K562 (cell line): ENCODE results near the gene HIVEP1. TPM values are rescaled to one million over a fixed set of nuclear protein-coding genes. Genes with fewer than 3 reads are reported as not detected.

Experiments
- BACH1 ChIP-seq: fragments of 200-800 bp; sonication (Bioruptor generic); IDR thresholded peaks from 2 replicates; pipeline ENCODE4 v1.6.1; 2016; ENCODE audit warnings: missing genetic modification characterization, missing compliant biosample characterization
- CBX3 ChIP-seq, 2 experiments: IDR thresholded peaks; 1 replicate in 1 of 2; 2 replicates in 1 of 2; pipeline ENCODE4 v1.6.1; 2012; ENCODE audit warnings: inconsistent platforms in 2 of 2, low read length in 2 of 2, borderline replicate concordance in 1 of 2, control low read depth in 1 of 2
- KHSRP ChIP-seq: fragments of 450-650 bp; IDR thresholded peaks from 2 replicates; pipeline ENCODE4 v1.6.1; 2017
- SIN3A ChIP-seq, 2 experiments: fragments of 150-350 bp in 1 of 2; IDR thresholded peaks; 2 replicates each; pipeline ENCODE4 v1.6.1; 2011 to 2016; ENCODE audit warnings: borderline replicate concordance in 2 of 2, low read depth in 2 of 2, low read length in 2 of 2, mild to moderate bottlenecking in 2 of 2, moderate library complexity in 2 of 2; ENCODE audit not compliant: control insufficient read depth in 1 of 2
- ZNF253 ChIP-seq: fragments of 250-450 bp; sonication (Bioruptor Pico); conservative IDR thresholded peaks from 2 replicates; pipeline ENCODE4 v1.6.1; 2021; ENCODE audit warnings: mild to moderate bottlenecking
- polyA plus RNA-seq, 8 experiments: library from polyadenylated mRNA; depleted of rRNA in 4 of 8; stranded (reverse) in 5 of 8; unstranded in 3 of 8; fragments of >200 nt; fragmentation: Nextera tagmentation in 2 of 8; fragmentation: Illumina TruSeq in 1 of 8; extraction: Ambion mirVana in 2 of 8; extraction: Trizol in 1 of 8; gene quantifications; 2 replicates each; pipeline versions ENCODE4 v1.2.1 to v1.2.3, GENCODE V29; 2011 to 2014; ENCODE audit warnings: inconsistent platforms in 1 of 8, missing spikeins in 1 of 8
- total RNA-seq, 7 experiments: library from RNA; depleted of rRNA in 6 of 7; stranded (reverse); fragments of >200 nt in 6 of 7; fragmentation: Illumina TruSeq in 2 of 7; extraction: Trizol in 2 of 7; gene quantifications; 2 replicates each; pipeline versions ENCODE4 v1.2.1 to v1.2.3, GENCODE V29; 2011 to 2021; ENCODE audit warnings: low replicate concordance in 1 of 7
- TF ChIP-seq, protein P1 (sequence below): fragments of 250-450 bp; sonication (Bioruptor Pico); IDR thresholded peaks from 2 replicates; pipeline ENCODE4 v1.5.0; 2020; ENCODE audit warnings: mild to moderate bottlenecking
- TF ChIP-seq, protein P2 (sequence below): fragments of 200-800 bp; sonication (Bioruptor generic); IDR thresholded peaks from 2 replicates; pipeline ENCODE4 v1.6.1; 2017; ENCODE audit warnings: missing genetic modification characterization, missing compliant biosample characterization
- TF ChIP-seq, protein P3 (sequence below), 2 experiments: fragments of 150-350 bp in 1 of 2; IDR thresholded peaks; 2 replicates each; pipeline ENCODE4 v1.6.1; 2012 to 2016; ENCODE audit warnings: low read depth in 2 of 2, low read length in 2 of 2, mild to moderate bottlenecking in 1 of 2, moderate library complexity in 1 of 2
- TF ChIP-seq, protein P4 (sequence below), 2 experiments: fragments of 450-650 bp; formaldehyde crosslinking in 1 of 2; IDR thresholded peaks; 2 replicates each; pipeline versions ENCODE4 v1.4.0 to v1.6.1; 2014 to 2020; ENCODE audit warnings: mild to moderate bottlenecking in 2 of 2, borderline replicate concordance in 1 of 2, low read depth in 1 of 2
- TF ChIP-seq, protein P5 (sequence below): sonication (generic); formaldehyde crosslinking; IDR thresholded peaks from 2 replicates; pipeline ENCODE4 v1.8.1; 2022; ENCODE audit warnings: missing genetic modification reagents

HIVEP1 gene
- total and polyA plus RNA-seq, 9 of the 15 experiments (the other 6 are each of a cell fraction or from before 2014, with no cell fraction given) = 6.0 to 33.3 (median 21.7) TPM

DNA sequence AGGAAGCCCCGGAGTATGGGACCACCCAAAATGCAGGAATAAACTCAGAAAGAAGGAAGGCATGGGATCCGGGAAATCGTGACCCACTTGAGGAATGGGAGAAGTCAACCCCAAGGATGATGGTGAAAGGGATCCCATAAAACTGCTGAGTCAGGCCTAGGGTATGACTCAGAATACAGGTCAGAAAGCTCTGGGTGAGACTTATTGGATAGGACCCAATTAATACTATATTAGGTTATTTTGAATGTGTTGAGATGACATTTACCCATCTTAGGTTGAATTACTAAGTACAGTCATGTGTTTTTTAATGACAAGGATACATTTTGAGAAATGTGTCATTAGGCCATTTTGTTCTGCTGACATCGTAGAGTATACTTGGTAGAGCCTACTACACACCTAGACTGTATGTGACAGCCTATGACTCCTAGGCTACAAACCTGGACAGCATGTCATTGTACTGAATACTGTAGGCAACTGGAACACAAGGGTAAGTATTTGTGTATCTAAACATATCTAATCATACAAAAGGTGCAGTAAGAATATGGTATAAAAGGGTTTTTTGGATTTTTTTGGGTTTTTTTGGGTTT, 17.1 kb upstream of the HIVEP1 start (continued):
- TF ChIP-seq CBX3 (IDR thresholded peaks at IDR 0.05; ENCODE audit: borderline replicate concordance in 1 of 2, low read length in 2 of 2) (0 out of 3 replicates have a peak, but pooled peaks of 1 of the 2 experiments have one; percentile 30), KHSRP (no peak), SIN3A (IDR thresholded peaks at IDR 0.05; ENCODE audit: borderline replicate concordance in 2 of 2, control insufficient read depth in 1 of 2, low read depth in 2 of 2, low read length in 2 of 2) (no peak), BACH1 (tag) (peak; percentile 78; the same call in 1 of the 2 replicates), ZNF253 (CRISPR knock-in tag) (no peak)
- TF ChIP-seq, protein P1, sequence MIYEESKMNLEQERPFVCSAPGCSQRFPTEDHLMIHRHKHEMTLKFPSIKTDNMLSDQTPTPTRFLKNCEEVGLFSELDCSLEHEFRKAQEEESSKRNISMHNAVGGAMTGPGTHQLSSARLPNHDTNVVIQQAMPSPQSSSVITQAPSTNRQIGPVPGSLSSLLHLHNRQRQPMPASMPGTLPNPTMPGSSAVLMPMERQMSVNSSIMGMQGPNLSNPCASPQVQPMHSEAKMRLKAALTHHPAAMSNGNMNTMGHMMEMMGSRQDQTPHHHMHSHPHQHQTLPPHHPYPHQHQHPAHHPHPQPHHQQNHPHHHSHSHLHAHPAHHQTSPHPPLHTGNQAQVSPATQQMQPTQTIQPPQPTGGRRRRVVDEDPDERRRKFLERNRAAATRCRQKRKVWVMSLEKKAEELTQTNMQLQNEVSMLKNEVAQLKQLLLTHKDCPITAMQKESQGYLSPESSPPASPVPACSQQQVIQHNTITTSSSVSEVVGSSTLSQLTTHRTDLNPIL (CRISPR knock-in tag) = no peak
- TF ChIP-seq, protein P2, sequence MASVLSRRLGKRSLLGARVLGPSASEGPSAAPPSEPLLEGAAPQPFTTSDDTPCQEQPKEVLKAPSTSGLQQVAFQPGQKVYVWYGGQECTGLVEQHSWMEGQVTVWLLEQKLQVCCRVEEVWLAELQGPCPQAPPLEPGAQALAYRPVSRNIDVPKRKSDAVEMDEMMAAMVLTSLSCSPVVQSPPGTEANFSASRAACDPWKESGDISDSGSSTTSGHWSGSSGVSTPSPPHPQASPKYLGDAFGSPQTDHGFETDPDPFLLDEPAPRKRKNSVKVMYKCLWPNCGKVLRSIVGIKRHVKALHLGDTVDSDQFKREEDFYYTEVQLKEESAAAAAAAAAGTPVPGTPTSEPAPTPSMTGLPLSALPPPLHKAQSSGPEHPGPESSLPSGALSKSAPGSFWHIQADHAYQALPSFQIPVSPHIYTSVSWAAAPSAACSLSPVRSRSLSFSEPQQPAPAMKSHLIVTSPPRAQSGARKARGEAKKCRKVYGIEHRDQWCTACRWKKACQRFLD (CRISPR knock-in tag) = no peak
- TF ChIP-seq, protein P3, sequence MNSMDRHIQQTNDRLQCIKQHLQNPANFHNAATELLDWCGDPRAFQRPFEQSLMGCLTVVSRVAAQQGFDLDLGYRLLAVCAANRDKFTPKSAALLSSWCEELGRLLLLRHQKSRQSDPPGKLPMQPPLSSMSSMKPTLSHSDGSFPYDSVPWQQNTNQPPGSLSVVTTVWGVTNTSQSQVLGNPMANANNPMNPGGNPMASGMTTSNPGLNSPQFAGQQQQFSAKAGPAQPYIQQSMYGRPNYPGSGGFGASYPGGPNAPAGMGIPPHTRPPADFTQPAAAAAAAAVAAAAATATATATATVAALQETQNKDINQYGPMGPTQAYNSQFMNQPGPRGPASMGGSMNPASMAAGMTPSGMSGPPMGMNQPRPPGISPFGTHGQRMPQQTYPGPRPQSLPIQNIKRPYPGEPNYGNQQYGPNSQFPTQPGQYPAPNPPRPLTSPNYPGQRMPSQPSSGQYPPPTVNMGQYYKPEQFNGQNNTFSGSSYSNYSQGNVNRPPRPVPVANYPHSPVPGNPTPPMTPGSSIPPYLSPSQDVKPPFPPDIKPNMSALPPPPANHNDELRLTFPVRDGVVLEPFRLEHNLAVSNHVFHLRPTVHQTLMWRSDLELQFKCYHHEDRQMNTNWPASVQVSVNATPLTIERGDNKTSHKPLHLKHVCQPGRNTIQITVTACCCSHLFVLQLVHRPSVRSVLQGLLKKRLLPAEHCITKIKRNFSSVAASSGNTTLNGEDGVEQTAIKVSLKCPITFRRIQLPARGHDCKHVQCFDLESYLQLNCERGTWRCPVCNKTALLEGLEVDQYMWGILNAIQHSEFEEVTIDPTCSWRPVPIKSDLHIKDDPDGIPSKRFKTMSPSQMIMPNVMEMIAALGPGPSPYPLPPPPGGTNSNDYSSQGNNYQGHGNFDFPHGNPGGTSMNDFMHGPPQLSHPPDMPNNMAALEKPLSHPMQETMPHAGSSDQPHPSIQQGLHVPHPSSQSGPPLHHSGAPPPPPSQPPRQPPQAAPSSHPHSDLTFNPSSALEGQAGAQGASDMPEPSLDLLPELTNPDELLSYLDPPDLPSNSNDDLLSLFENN (IDR thresholded peaks at IDR 0.05; ENCODE audit: low read depth in 2 of 2, low read length in 2 of 2) = no peak
- TF ChIP-seq, protein P4, sequence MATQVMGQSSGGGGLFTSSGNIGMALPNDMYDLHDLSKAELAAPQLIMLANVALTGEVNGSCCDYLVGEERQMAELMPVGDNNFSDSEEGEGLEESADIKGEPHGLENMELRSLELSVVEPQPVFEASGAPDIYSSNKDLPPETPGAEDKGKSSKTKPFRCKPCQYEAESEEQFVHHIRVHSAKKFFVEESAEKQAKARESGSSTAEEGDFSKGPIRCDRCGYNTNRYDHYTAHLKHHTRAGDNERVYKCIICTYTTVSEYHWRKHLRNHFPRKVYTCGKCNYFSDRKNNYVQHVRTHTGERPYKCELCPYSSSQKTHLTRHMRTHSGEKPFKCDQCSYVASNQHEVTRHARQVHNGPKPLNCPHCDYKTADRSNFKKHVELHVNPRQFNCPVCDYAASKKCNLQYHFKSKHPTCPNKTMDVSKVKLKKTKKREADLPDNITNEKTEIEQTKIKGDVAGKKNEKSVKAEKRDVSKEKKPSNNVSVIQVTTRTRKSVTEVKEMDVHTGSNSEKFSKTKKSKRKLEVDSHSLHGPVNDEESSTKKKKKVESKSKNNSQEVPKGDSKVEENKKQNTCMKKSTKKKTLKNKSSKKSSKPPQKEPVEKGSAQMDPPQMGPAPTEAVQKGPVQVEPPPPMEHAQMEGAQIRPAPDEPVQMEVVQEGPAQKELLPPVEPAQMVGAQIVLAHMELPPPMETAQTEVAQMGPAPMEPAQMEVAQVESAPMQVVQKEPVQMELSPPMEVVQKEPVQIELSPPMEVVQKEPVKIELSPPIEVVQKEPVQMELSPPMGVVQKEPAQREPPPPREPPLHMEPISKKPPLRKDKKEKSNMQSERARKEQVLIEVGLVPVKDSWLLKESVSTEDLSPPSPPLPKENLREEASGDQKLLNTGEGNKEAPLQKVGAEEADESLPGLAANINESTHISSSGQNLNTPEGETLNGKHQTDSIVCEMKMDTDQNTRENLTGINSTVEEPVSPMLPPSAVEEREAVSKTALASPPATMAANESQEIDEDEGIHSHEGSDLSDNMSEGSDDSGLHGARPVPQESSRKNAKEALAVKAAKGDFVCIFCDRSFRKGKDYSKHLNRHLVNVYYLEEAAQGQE (IDR thresholded peaks at IDR 0.05; ENCODE audit: borderline replicate concordance) = no peak
- TF ChIP-seq, protein P4 (CRISPR knock-in tag; IDR thresholded peaks at IDR 0.05; ENCODE audit: low read depth) = no peak
- TF ChIP-seq, protein P5, sequence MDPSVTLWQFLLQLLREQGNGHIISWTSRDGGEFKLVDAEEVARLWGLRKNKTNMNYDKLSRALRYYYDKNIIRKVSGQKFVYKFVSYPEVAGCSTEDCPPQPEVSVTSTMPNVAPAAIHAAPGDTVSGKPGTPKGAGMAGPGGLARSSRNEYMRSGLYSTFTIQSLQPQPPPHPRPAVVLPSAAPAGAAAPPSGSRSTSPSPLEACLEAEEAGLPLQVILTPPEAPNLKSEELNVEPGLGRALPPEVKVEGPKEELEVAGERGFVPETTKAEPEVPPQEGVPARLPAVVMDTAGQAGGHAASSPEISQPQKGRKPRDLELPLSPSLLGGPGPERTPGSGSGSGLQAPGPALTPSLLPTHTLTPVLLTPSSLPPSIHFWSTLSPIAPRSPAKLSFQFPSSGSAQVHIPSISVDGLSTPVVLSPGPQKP = no peak
